MM.1S (cell line): ENCODE measurements around the gene RICTOR.

Experiments
- DNase-seq: peaks from one replicate; pipeline ENCODE4 v3.0.0-alpha.2; 2015
- H2AFZ ChIP-seq: fragments of 300-600 bp; sonication (generic); 2 replicates; pipeline ENCODE4 v1.6.0; 2016; ENCODE audit warnings: antibody characterized with exemption, low read length
- H3F3A ChIP-seq: fragments of 300-600 bp; sonication (generic); 2 replicates; pipeline ENCODE4 v1.6.1; 2016; ENCODE audit warnings: mild to moderate bottlenecking, antibody characterized with exemption, low read length, moderate library complexity, mixed read lengths; ENCODE audit not compliant: insufficient read depth
- H3K27ac ChIP-seq: fragments of 300-600 bp; sonication (generic); 2 replicates; pipeline ENCODE4 v1.5.1; 2016; ENCODE audit warnings: mild to moderate bottlenecking, low read length
- H3K27me3 ChIP-seq: fragments of 300-600 bp; sonication (generic); replicated peaks from 2 replicates; pipeline ENCODE4 v1.6.0; 2016; ENCODE audit warnings: low read length; ENCODE audit not compliant: insufficient read depth
- H3K36me3 ChIP-seq: fragments of 300-600 bp; sonication (generic); replicated peaks from 2 replicates; pipeline ENCODE4 v1.6.1; 2016; ENCODE audit warnings: mild to moderate bottlenecking, low read length, mixed read lengths; ENCODE audit not compliant: insufficient read depth
- H3K4me1 ChIP-seq: fragments of 300-600 bp; sonication (generic); 2 replicates; pipeline ENCODE4 v1.6.1; 2016; ENCODE audit warnings: low read length, mixed read lengths
- H3K4me2 ChIP-seq: fragments of 300-600 bp; sonication (generic); 2 replicates; pipeline ENCODE4 v1.6.0; 2016; ENCODE audit warnings: low read depth, low read length
- H3K4me3 ChIP-seq: fragments of 300-600 bp; sonication (generic); 2 replicates; pipeline ENCODE4 v1.5.1; 2016; ENCODE audit warnings: low read length, mixed read lengths
- H3K79me2 ChIP-seq: fragments of 300-600 bp; sonication (generic); 2 replicates; pipeline ENCODE4 v1.6.1; 2016; ENCODE audit warnings: mixed run types, low read length, mixed read lengths
- H3K9ac ChIP-seq: fragments of 300-600 bp; sonication (generic); 2 replicates; pipeline ENCODE4 v1.6.1; 2016; ENCODE audit warnings: low read length, mixed read lengths
- H3K9me2 ChIP-seq: fragments of 300-600 bp; sonication (generic); replicated peaks from 2 replicates; pipeline ENCODE4 v1.6.1; 2016; ENCODE audit warnings: mild to moderate bottlenecking, low read length, mixed read lengths; ENCODE audit not compliant: insufficient read depth
- H3K9me3 ChIP-seq: fragments of 300-600 bp; sonication (generic); replicated peaks from 2 replicates; pipeline ENCODE4 v1.6.1; 2016; ENCODE audit warnings: mild to moderate bottlenecking, low read length, mixed read lengths; ENCODE audit not compliant: insufficient read depth
- H4K20me1 ChIP-seq: fragments of 300-600 bp; sonication (generic); 2 replicates; pipeline ENCODE4 v1.6.1; 2016; ENCODE audit warnings: mild to moderate bottlenecking, low read length, moderate library complexity, mixed read lengths; ENCODE audit not compliant: insufficient read depth
- CTCF ChIP-seq: fragments of 300-600 bp; sonication (generic); IDR thresholded peaks from 2 replicates; pipeline ENCODE4 v1.5.1; 2016; ENCODE audit warnings: antibody characterized with exemption, low read length, mixed read lengths
- EZH2 ChIP-seq: fragments of 300-600 bp; sonication (generic); optimal IDR thresholded peaks from 2 replicates; pipeline ENCODE3; 2017; ENCODE audit warnings: low read depth, mild to moderate bottlenecking, antibody characterized with exemption, low read length, mixed read lengths
- EZH2phosphoT487 ChIP-seq: fragments of 300-600 bp; sonication (generic); IDR thresholded peaks from 2 replicates; pipeline ENCODE4 v1.6.1; 2018; ENCODE audit warnings: antibody characterized with exemption, low read length

RICTOR gene

DNA sequence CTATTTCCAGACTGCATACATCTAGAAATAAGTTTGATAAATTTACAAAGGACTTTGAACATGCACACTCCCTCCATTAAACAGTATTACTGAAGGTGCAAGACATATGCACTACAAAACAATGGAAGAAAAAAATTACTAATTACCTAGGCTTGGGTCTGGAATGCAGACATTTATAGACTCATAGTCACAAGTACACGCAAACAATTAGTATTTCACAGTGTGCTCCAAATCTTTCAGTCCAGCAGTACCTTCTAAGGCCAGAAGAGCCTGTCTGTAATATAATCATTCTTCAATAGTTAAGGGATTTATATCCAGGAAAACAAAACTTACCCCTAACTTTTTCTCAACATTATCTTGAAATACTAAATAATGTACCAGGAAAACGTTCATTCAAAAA, 11.2 kb downstream of the RICTOR start:
- Histone ChIP-seq H3F3A (no peaks in the 10 kb centered on the region), H2AFZ (no peak overlapping the region), H3K27me3 (no peaks in the 10 kb centered on the region), H3K36me3 (0 out of 2 replicates have a peak, but pooled peaks cover 5% of the 10 kb centered on the region), H3K4me1 (peaks cover 3% of the 10 kb centered on the region; the same call in 1 of the 2 replicates), H4K20me1 (no peaks in the 10 kb centered on the region), H3K9me2 (no peaks in the 10 kb centered on the region), H3K4me3 (no peak overlapping the region), H3K9me3 (no peaks in the 10 kb centered on the region), H3K9ac (no peak overlapping the region), H3K4me2 (no peak overlapping the region), H3K79me2 (peaks cover 100% of the 10 kb centered on the region), H3K27ac (no peak overlapping the region)
- DNase-seq, result no peak
- no peak for TF ChIP-seq CTCF
- TF ChIP-seq EZH2phosphoT487, result no peak
- TF ChIP-seq EZH2, result no peak

DNA sequence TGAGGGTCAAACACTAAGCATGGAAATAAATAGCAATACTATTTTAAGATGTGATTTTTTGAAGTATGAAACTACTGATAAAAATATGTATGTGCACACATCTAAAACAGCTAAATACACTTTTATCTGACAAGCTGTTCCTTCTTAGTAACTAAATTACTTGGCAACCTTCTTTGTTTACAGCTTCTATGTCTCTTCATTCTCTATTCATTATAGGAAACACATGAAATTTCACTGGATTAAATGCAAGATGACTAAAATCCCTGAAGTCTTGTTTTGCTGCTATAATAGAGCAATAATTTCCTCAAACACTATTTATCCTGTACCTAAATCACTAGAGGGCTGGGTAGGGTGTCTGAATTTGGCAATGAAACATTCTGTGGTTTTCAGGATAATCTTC, 11.7 kb downstream of the RICTOR start:
- Histone ChIP-seq H3K4me3 (no peak overlapping the region), H3K9ac (no peak overlapping the region), H3K4me2 (no peak overlapping the region)

DNA sequence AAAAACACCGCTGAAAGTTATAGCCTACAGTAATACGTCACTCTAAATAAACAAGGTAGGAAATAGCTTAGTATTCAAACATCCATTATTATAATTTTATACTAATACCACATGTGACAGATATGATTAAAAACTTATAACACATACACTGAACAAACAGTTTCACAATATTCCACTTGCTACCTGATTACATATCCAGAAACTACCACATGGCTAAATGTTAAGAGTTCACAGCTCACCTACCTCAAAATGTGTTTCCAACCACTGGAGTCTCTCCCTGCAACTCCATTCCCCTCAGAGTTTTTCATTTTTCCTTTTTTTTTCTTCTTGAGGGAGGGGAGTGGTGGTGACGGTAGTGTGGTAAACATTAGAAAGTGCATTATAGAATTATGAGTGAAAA, 12.1 kb downstream of the RICTOR start:
- Histone ChIP-seq H3K27me3 (no peaks in the 10 kb centered on the region), H3K4me1 (peaks cover 3% of the 10 kb centered on the region; the same call in 1 of the 2 replicates), H3K9me3 (no peaks in the 10 kb centered on the region), H3F3A (no peaks in the 10 kb centered on the region), H3K36me3 (0 out of 2 replicates have a peak, but pooled peaks cover 2% of the 10 kb centered on the region), H3K27ac (no peak overlapping the region), H3K9ac (no peak overlapping the region), H3K4me2 (no peak overlapping the region), H3K4me3 (no peak overlapping the region), H3K9me2 (no peaks in the 10 kb centered on the region), H2AFZ (no peak overlapping the region), H4K20me1 (peaks cover 3% of the 10 kb centered on the region; the same call in 1 of the 2 replicates), H3K79me2 (peaks cover 100% of the 10 kb centered on the region)
- no peak for DNase-seq
- TF ChIP-seq EZH2 (no peak), CTCF (no peak), EZH2phosphoT487 (no peak)

More for the DNA sequence above, 11.7 kb downstream of the RICTOR start:
- peaks cover 100% of the 10 kb centered on the region for H3K79me2 ChIP-seq
- DNase-seq, result no peak
- H3K36me3 ChIP-seq, result 0 out of 2 replicates have a peak, but pooled peaks cover 5% of the 10 kb centered on the region
- H3K27me3 ChIP-seq, result no peaks in the 10 kb centered on the region
- no peaks in the 10 kb centered on the region for H3K9me3 ChIP-seq
- H3K4me1 ChIP-seq, result peaks cover 3% of the 10 kb centered on the region; the same call in 1 of the 2 replicates
- H3K9me2 ChIP-seq, result no peaks in the 10 kb centered on the region
- no peaks in the 10 kb centered on the region for H3F3A ChIP-seq
- no peak overlapping the region for H2AFZ ChIP-seq
- no peaks in the 10 kb centered on the region for H4K20me1 ChIP-seq
- H3K27ac ChIP-seq, result no peak overlapping the region
- TF ChIP-seq CTCF, result no peak
- no peak for TF ChIP-seq EZH2
- no peak for TF ChIP-seq EZH2phosphoT487
